Large intestine (tissue), 3 donors: Measurements from ENCODE around the gene DAP3. TPM values are rescaled to one million over a fixed set of nuclear protein-coding genes. Genes with fewer than 3 reads are reported as not detected.
"Not testable (repeated sequence)": the region's sequence is repeated elsewhere in the genome, so short reads cannot be mapped to it uniquely, and the experiment has no call there.

Source experiments
- DNase-seq, 2 donors: peaks; one replicate each; pipeline versions ENCODE4 v3.0.0 to v3.0.0-alpha.2; 2013
- H3K27ac ChIP-seq: one replicate; pipeline ENCODE4 v1.5.1; 2013; ENCODE audit warnings: low read length
- H3K27me3 ChIP-seq: 2 replicates; pipeline ENCODE4 v1.6.1; 2013; ENCODE audit warnings: low read length; ENCODE audit not compliant: control insufficient read depth, insufficient read depth
- H3K36me3 ChIP-seq: 2 replicates; pipeline ENCODE4 v1.6.1; 2013; ENCODE audit warnings: low read length; ENCODE audit not compliant: control insufficient read depth, insufficient read depth
- H3K4me1 ChIP-seq: one replicate; pipeline ENCODE4 v1.6.1; 2013; ENCODE audit warnings: low read length; ENCODE audit not compliant: control insufficient read depth, insufficient read depth
- H3K4me3 ChIP-seq: one replicate; pipeline ENCODE4 v1.5.1; 2013; ENCODE audit warnings: low read length
- H3K9me3 ChIP-seq: one replicate; pipeline ENCODE4 v1.6.1; 2013; ENCODE audit warnings: mild to moderate bottlenecking, low read depth, low read length, moderate library complexity; ENCODE audit not compliant: control insufficient read depth
- WGBS: methylation state at CpG from one replicate; pipeline ENCODE4 v1.1.5; 2013; ENCODE audit warnings: low lambda C conversion rate; ENCODE audit not compliant: insufficient coverage; 5-methylcytosine and 5-hydroxymethylcytosine counted together
- polyA plus RNA-seq: library from polyadenylated mRNA; unstranded; fragments of 120-200 nt; gene quantifications from one replicate; pipeline ENCODE4 v1.2.1, GENCODE V29; 2013

Gene DAP3
- polyA plus RNA-seq, 1 donor, result 96.3 TPM

- Histone ChIP-seq H3K36me3 (no peaks in the 10 kb centered on the region), H3K4me1 (no peaks in the 10 kb centered on the region), H3K27ac (no peak overlapping the region), H3K4me3 (no peak overlapping the region), H3K27me3 (no peaks in the 10 kb centered on the region), H3K9me3 (no peaks in the 10 kb centered on the region)
- DNase-seq, result no peak
These were observed 39.2 kb upstream of the DAP3 start for GRCh38 chr1:155649676-155650075.

GRCh38 chr1:155650231-155650757, 38.6 kb upstream of the DAP3 start:
- H3K27ac ChIP-seq, result no peak overlapping the region
- H3K36me3 ChIP-seq, result no peaks in the 10 kb centered on the region
- no peak overlapping the region for H3K4me3 ChIP-seq
- H3K9me3 ChIP-seq, result no peaks in the 10 kb centered on the region
- no peaks in the 10 kb centered on the region for H3K4me1 ChIP-seq
- WGBS, result 90% methylated on average over 2 of the region's 7 CpGs
- no peaks in the 10 kb centered on the region for H3K27me3 ChIP-seq
- no peak for DNase-seq

- Histone ChIP-seq H3K36me3 (no peaks in the 10 kb centered on the region), H3K27me3 (no peaks in the 10 kb centered on the region), H3K27ac (no peak overlapping the region), H3K9me3 (no peaks in the 10 kb centered on the region), H3K4me3 (no peak overlapping the region), H3K4me1 (no peaks in the 10 kb centered on the region)
- no peak for DNase-seq
- WGBS, result 60% methylated on average over 1 of the region's 3 CpGs
These were observed 36.8 kb upstream of the DAP3 start for GRCh38 chr1:155651861-155652661.

- Histone ChIP-seq H3K9me3 (no peaks in the 10 kb centered on the region), H3K4me3 (no peak overlapping the region), H3K27me3 (no peaks in the 10 kb centered on the region), H3K36me3 (no peaks in the 10 kb centered on the region), H3K4me1 (no peaks in the 10 kb centered on the region), H3K27ac (no peak overlapping the region)
- DNase-seq, result no peak
- WGBS, result no CpG with 5 or more reads among the region's 3 CpGs
These were observed 35.9 kb upstream of the DAP3 start for GRCh38 chr1:155652951-155653350.

- H3K4me1 ChIP-seq, result no peaks in the 10 kb centered on the region
- WGBS, result no CpG with 5 or more reads among the region's 2 CpGs
- H3K9me3 ChIP-seq, result no peaks in the 10 kb centered on the region
- H3K27ac ChIP-seq, result no peak overlapping the region
- no peaks in the 10 kb centered on the region for H3K27me3 ChIP-seq
- peaks cover 35% of the 10 kb centered on the region for H3K36me3 ChIP-seq
- DNase-seq, result no peak
- H3K4me3 ChIP-seq, result no peak overlapping the region
These were observed 31.4 kb upstream of the DAP3 start for GRCh38 chr1:155657463-155657862.

GRCh38 chr1:155661239-155661638, 27.7 kb upstream of the DAP3 start:
- peaks cover 57% of the 10 kb centered on the region for H3K36me3 ChIP-seq
- DNase-seq, H3K27ac ChIP-seq, H3K4me3 ChIP-seq, H3K4me1 ChIP-seq, H3K9me3 ChIP-seq, H3K27me3 ChIP-seq: not testable (repeated sequence)
- WGBS, result 100% methylated on average over 1 of the region's 4 CpGs

GRCh38 chr1:155669233-155670162, 19.4 kb upstream of the DAP3 start:
- H3K27ac ChIP-seq, result no peak overlapping the region
- H3K4me3 ChIP-seq, result no peak overlapping the region
- WGBS, result 100% methylated on average over 1 of the region's 5 CpGs
- no peak for DNase-seq
- H3K36me3 ChIP-seq, result peaks cover 73% of the 10 kb centered on the region
- no peaks in the 10 kb centered on the region for H3K4me1 ChIP-seq
- H3K27me3 ChIP-seq, result no peaks in the 10 kb centered on the region
- H3K9me3 ChIP-seq, result no peaks in the 10 kb centered on the region

GRCh38 chr1:155671750-155672149, 17.1 kb upstream of the DAP3 start:
- no peaks in the 10 kb centered on the region for H3K27me3 ChIP-seq
- H3K9me3 ChIP-seq, result no peaks in the 10 kb centered on the region
- 80% methylated on average over 4 of the region's 4 CpGs for WGBS
- peaks cover 73% of the 10 kb centered on the region for H3K36me3 ChIP-seq
- no peak overlapping the region for H3K27ac ChIP-seq
- no peak for DNase-seq
- no peaks in the 10 kb centered on the region for H3K4me1 ChIP-seq
- H3K4me3 ChIP-seq, result no peak overlapping the region

GRCh38 chr1:155673003-155673402, 15.9 kb upstream of the DAP3 start:
- H3K36me3 ChIP-seq, result peaks cover 75% of the 10 kb centered on the region
- no peak overlapping the region for H3K27ac ChIP-seq
- H3K27me3 ChIP-seq, result no peaks in the 10 kb centered on the region
- H3K4me3 ChIP-seq, result no peak overlapping the region
- no peaks in the 10 kb centered on the region for H3K4me1 ChIP-seq
- DNase-seq, result no peak
- 100% methylated on average over 1 of the region's 6 CpGs for WGBS
- no peaks in the 10 kb centered on the region for H3K9me3 ChIP-seq

- Histone ChIP-seq H3K9me3 (no peaks in the 10 kb centered on the region), H3K36me3 (peaks cover 57% of the 10 kb centered on the region), H3K27ac (no peak overlapping the region), H3K4me1 (no peaks in the 10 kb centered on the region), H3K4me3 (no peak overlapping the region), H3K27me3 (no peaks in the 10 kb centered on the region)
- WGBS, result no CpG with 5 or more reads among the region's 4 CpGs
- no peak for DNase-seq
These were observed 10.9 kb upstream of the DAP3 start for GRCh38 chr1:155678027-155678426.
